Natural killer cell (primary cell): ENCODE measurements around the gene OR56A1. TPM values are rescaled to one million over a fixed set of nuclear protein-coding genes. Genes with fewer than 3 reads are reported as not detected.
"Not testable (repeated sequence)": the region's sequence is repeated elsewhere in the genome, so short reads cannot be mapped to it uniquely, and the experiment has no call there.

Experiments used
- ATAC-seq, 3 donors: fragments of 150-1000 bp in 2 of 3; fragments of 200-7000 bp in 1 of 3; cut with Tn5 transposase; 1 replicate in 1 of 3; 2 replicates in 2 of 3; pipeline ENCODE4 v1.10.0; 2021; ENCODE audit warnings: mild to moderate bottlenecking in 2 of 3, moderate library complexity in 2 of 3
- DNase-seq, 2 donors: peaks; one replicate each; pipeline versions ENCODE4 v3.0.0 to v3.0.0-alpha.2; 2013 to 2021; ENCODE audit warnings: mixed read lengths in 1 of 2
- H3K27ac ChIP-seq: one replicate; pipeline ENCODE4 v1.5.1; 2013; ENCODE audit warnings: mild to moderate bottlenecking, low read length
- H3K27me3 ChIP-seq: one replicate; pipeline ENCODE4 v1.6.1; 2013; ENCODE audit warnings: low read length; ENCODE audit not compliant: control insufficient read depth, insufficient read depth
- H3K36me3 ChIP-seq: one replicate; pipeline ENCODE4 v1.6.1; 2013; ENCODE audit warnings: low read length; ENCODE audit not compliant: control insufficient read depth, insufficient read depth
- H3K4me1 ChIP-seq: one replicate; pipeline ENCODE4 v1.6.1; 2013; ENCODE audit warnings: low read length; ENCODE audit not compliant: control insufficient read depth, insufficient read depth
- H3K4me3 ChIP-seq: one replicate; pipeline ENCODE4 v1.5.1; 2013; ENCODE audit warnings: low read length
- H3K9me3 ChIP-seq: one replicate; pipeline ENCODE4 v1.6.1; 2013; ENCODE audit warnings: low read length; ENCODE audit not compliant: control insufficient read depth, insufficient read depth
- H3K27ac Mint-ChIP-seq, 2 donors: one replicate each; pipeline ENCODE4 v1.8.0; 2022; ENCODE audit warnings: mild to moderate bottlenecking in 2 of 2, mixed read lengths in 2 of 2, moderate library complexity in 1 of 2
- H3K27me3 Mint-ChIP-seq, 2 donors: one replicate each; pipeline ENCODE4 v1.8.0; 2022; ENCODE audit warnings: low read depth in 2 of 2, mixed read lengths in 2 of 2
- H3K36me3 Mint-ChIP-seq: one replicate; pipeline ENCODE4 v1.8.0; 2022; ENCODE audit warnings: mixed read lengths
- H3K4me1 Mint-ChIP-seq, 2 donors: one replicate each; pipeline ENCODE4 v1.8.0; 2022; ENCODE audit warnings: mixed read lengths in 2 of 2
- H3K4me3 Mint-ChIP-seq: one replicate; pipeline ENCODE4 v1.8.0; 2022; ENCODE audit warnings: mild to moderate bottlenecking, moderate library complexity, mixed read lengths
- H3K9me3 Mint-ChIP-seq, 2 donors: one replicate each; pipeline ENCODE4 v1.8.0; 2022; ENCODE audit warnings: mixed read lengths in 2 of 2
- CTCF ChIP-seq: fragments of 200-600 bp; IDR thresholded peaks from one replicate; pipeline ENCODE4 v1.8.0; 2022; ENCODE audit warnings: antibody characterized with exemption
- WGBS: methylation state at CpG from one replicate; pipeline ENCODE4 v1.1.7; 2013; ENCODE audit warnings: missing lambda C conversion rate; ENCODE audit not compliant: insufficient coverage; 5-methylcytosine and 5-hydroxymethylcytosine counted together
- intact Hi-C: fragments of 100-400 bp; cut with micrococcal nuclease; formaldehyde crosslinking; loops from one replicate; pipeline ENCODE4 v1.14.2; 2022
- total RNA-seq, 4 donors: library from RNA; stranded (reverse); fragments of 120-200 nt in 1 of 4; gene quantifications; one replicate each; pipeline versions ENCODE4 v1.2.3 to v1.2.4, GENCODE V29; 2013 to 2022

Gene OR56A1
- under 1 TPM in 2 of 3 donors, not detected in 1; 0.05 to 0.16 TPM for total RNA-seq
- total RNA-seq (2013) = 0.07 TPM

- Mint-ChIP-seq H3K36me3 (no peaks in the 10 kb centered on the region), H3K4me1 (no peaks in the 10 kb centered on the region), H3K9me3 (no peaks in the 10 kb centered on the region), H3K27me3 (peaks cover 12 to 15% of the 10 kb centered on the region in 2 donors), H3K27ac (no peak within 1 kb of the TSS), H3K4me3 (no peak within 1 kb of the TSS)
- Histone ChIP-seq H3K27me3 (peaks cover 5% of the 10 kb centered on the region), H3K27ac (no peak within 1 kb of the TSS), H3K9me3 (no peaks in the 10 kb centered on the region), H3K4me1 (no peaks in the 10 kb centered on the region), H3K4me3 (no peak within 1 kb of the TSS), H3K36me3 (no peaks in the 10 kb centered on the region)
- no peak for TF ChIP-seq CTCF
- ATAC-seq = no peak
- intact Hi-C loops = no loop called here
- no peak for DNase-seq
- WGBS = 96% methylated on average over 1 of the region's 1 CpG
These were observed at the start of gene OR56A1 for GRCh38 chr11:6030708-6031405. TSS of gene OR56A1 (minus strand) at chr11:6030758. CDS start at chr11:6027692, 3,066 bp downstream.

GRCh38 chr11:6079463-6079862 lies 48.9 kb upstream of the OR56A1 start:
- WGBS = 55% methylated on average over 4 of the region's 4 CpGs
- Mint-ChIP-seq H3K9me3 (peaks cover 6 to 13% of the 10 kb centered on the region in 2 donors), H3K4me1 (no peaks in the 10 kb centered on the region), H3K27ac (no peak overlapping the region), H3K4me3 (no peak overlapping the region), H3K36me3 (no peaks in the 10 kb centered on the region), H3K27me3 (peaks cover 9 to 32% of the 10 kb centered on the region in 2 donors)
- DNase-seq (no peak), ATAC-seq (no peak)
- H3K9me3 ChIP-seq = peaks cover 10% of the 10 kb centered on the region
- TF ChIP-seq CTCF = no peak
- no peaks in the 10 kb centered on the region for H3K4me1 ChIP-seq
- peaks cover 3% of the 10 kb centered on the region for H3K27me3 ChIP-seq
- no peak overlapping the region for H3K4me3 ChIP-seq
- no peaks in the 10 kb centered on the region for H3K36me3 ChIP-seq
- intact Hi-C loops = no loop called here
- no peak overlapping the region for H3K27ac ChIP-seq

- no peaks in the 10 kb centered on the region for H3K36me3 Mint-ChIP-seq
- DNase-seq (no peak), ATAC-seq (no peak)
- no peak overlapping the region for H3K4me3 Mint-ChIP-seq
- Histone ChIP-seq H3K4me3 (no peak overlapping the region), H3K9me3 (peaks cover 10% of the 10 kb centered on the region), H3K27me3 (peaks cover 3% of the 10 kb centered on the region), H3K4me1 (no peaks in the 10 kb centered on the region), H3K27ac (no peak overlapping the region), H3K36me3 (no peaks in the 10 kb centered on the region)
- peaks cover 6 to 7% of the 10 kb centered on the region in 2 donors for H3K9me3 Mint-ChIP-seq
- TF ChIP-seq CTCF = no peak
- no peaks in the 10 kb centered on the region for H3K4me1 Mint-ChIP-seq
- intact Hi-C loops = no loop called here
- no peak overlapping the region for H3K27ac Mint-ChIP-seq
- H3K27me3 Mint-ChIP-seq = peaks cover 17 to 32% of the 10 kb centered on the region in 2 donors
- 94% methylated on average over 6 of the region's 6 CpGs for WGBS
These were observed 47.2 kb upstream of the OR56A1 start for GRCh38 chr11:6077723-6078122.

GRCh38 chr11:6076443-6076842 lies 45.9 kb upstream of the OR56A1 start:
- H3K4me1 ChIP-seq, H3K36me3 Mint-ChIP-seq, H3K9me3 Mint-ChIP-seq, ATAC-seq, H3K27ac Mint-ChIP-seq, H3K9me3 ChIP-seq, H3K27ac ChIP-seq, H3K4me1 Mint-ChIP-seq, DNase-seq, H3K4me3 ChIP-seq, H3K36me3 ChIP-seq, H3K4me3 Mint-ChIP-seq, intact Hi-C loops, H3K27me3 ChIP-seq: not testable (repeated sequence)
- 79% methylated on average over 1 of the region's 2 CpGs for WGBS
- H3K27me3 Mint-ChIP-seq = peaks cover 17 to 24% of the 10 kb centered on the region in 2 donors
